Non-pigmented ciliary epithelial cell (primary cell): ENCODE data around the gene RSPRY1.
"Not testable (repeated sequence)": the region's sequence is repeated elsewhere in the genome, so short reads cannot be mapped to it uniquely, and the experiment has no call there.

ENCODE experiments used
- DNase-seq: peaks from one replicate; pipeline ENCODE4 v3.0.0-alpha.2; 2010; ENCODE audit warnings: low read depth

Gene RSPRY1

GRCh38 chr16:57271867-57272495, 85.9 kb downstream of the RSPRY1 start:
- no peak for DNase-seq

- DNase-seq, result no peak
Measured at GRCh38 chr16:57273359-57273758, 87.2 kb downstream of the RSPRY1 start.

- DNase-seq, result no peak
Measured at GRCh38 chr16:57273826-57274225, 87.7 kb downstream of the RSPRY1 start.

GRCh38 chr16:57275946-57276345, 89.8 kb downstream of the RSPRY1 start:
- not testable (repeated sequence) for DNase-seq

GRCh38 chr16:57276596-57276995, 90.5 kb downstream of the RSPRY1 start:
- no peak for DNase-seq

GRCh38 chr16:57277586-57277985, 91.5 kb downstream of the RSPRY1 start:
- DNase-seq, result peak; percentile 47

GRCh38 chr16:57278494-57278893, 92.4 kb downstream of the RSPRY1 start:
- DNase-seq, result no peak

GRCh38 chr16:57279780-57280638, 93.9 kb downstream of the RSPRY1 start:
- DNase-seq, result no peak

- no peak for DNase-seq
Measured at GRCh38 chr16:57281791-57282190, 95.7 kb downstream of the RSPRY1 start.

GRCh38 chr16:57282510-57283213, 96.5 kb downstream of the RSPRY1 start:
- DNase-seq, result no peak

GRCh38 chr16:57283214-57283958, 97.3 kb downstream of the RSPRY1 start:
- DNase-seq, result no peak

GRCh38 chr16:57283959-57284208, 97.8 kb downstream of the RSPRY1 start:
- no peak for DNase-seq

GRCh38 chr16:57284209-57284951, 98.3 kb downstream of the RSPRY1 start, which contains the start of gene PLLP:
Gene PLLP (minus strand): TSS chr16:57284672. CDS start chr16:57284540, 132 bp downstream.
- DNase-seq, result no peak

GRCh38 chr16:57284952-57285363, 98.8 kb downstream of the RSPRY1 start:
- DNase-seq, result no peak

- DNase-seq, result no peak
Measured at GRCh38 chr16:57285379-57285778, 99.2 kb downstream of the RSPRY1 start.

- DNase-seq, result no peak
Measured at GRCh38 chr16:57289391-57290257, 103.5 kb downstream of the RSPRY1 start.
